Brain microvascular endothelial cell (primary cell): ENCODE data around the gene SMIM36.

Experiments used
- DNase-seq: peaks from one replicate; pipeline ENCODE4 v3.0.0-alpha.2; 2020
- H3K27ac ChIP-seq: fragments of 250-450 bp; sonication (Bioruptor Pico); 2 replicates; pipeline ENCODE4 v1.5.1; 2020; ENCODE audit warnings: mild to moderate bottlenecking, moderate library complexity
- H3K27me3 ChIP-seq: fragments of 250-450 bp; sonication (Bioruptor Pico); replicated peaks from 2 replicates; pipeline ENCODE4 v1.5.1; 2020; ENCODE audit warnings: mild to moderate bottlenecking
- H3K36me3 ChIP-seq: fragments of 250-450 bp; sonication (Bioruptor Pico); replicated peaks from 2 replicates; pipeline ENCODE4 v1.5.1; 2020; ENCODE audit warnings: mild to moderate bottlenecking
- H3K4me3 ChIP-seq: 2 replicates; pipeline ENCODE4 v1.5.1; 2011; ENCODE audit warnings: low read depth, mild to moderate bottlenecking, control low read depth, low read length, moderate library complexity
- in situ Hi-C: cut with HindIII; loops from 2 replicates; pipeline ENCODE4 v1.10.0; 2017; ENCODE audit warnings: low sequenced_read_pairs, low pct_ligation_motif_present
- TF ChIP-seq, protein P1 (sequence below): IDR thresholded peaks from 2 replicates; pipeline ENCODE4 v1.5.1; 2011; ENCODE audit warnings: low read depth, mild to moderate bottlenecking, moderate library complexity, low read length, control low read depth, inconsistent platforms; ENCODE audit errors: missing control alignments

Gene SMIM36

DNA sequence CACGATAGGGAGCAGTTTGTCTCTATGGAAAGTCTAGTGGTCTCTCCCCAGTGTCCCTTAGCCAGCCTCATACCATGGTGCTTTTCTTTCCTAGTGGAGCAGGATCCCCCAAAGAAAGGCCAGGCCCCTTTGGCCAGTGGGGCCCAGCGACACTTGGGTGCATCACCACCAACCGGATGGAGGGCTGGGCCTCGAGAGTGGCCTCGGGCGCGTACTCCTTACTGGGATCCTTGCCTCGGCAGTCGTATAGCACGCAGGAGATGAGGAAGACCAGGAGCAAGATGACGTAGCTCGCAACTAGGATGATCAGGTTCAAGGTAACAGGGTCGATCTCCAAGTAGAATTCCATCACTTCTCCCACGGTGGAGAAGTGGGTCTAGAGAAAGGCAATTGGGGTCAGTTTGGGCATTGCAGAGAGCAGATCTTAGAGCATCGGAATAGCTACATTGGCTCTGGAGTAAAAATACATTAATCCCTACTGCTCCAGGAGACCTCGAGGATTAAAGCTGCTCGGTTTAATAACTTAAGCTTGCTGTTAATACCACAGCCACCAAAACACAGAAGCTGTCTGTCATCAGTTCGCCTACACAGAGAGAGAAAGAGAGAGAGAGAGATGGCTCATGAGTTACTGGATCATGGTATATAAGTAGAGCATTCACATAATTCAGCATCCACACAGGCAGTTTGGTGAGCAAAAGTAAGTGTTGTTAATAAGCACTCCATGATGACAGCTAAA, at the start of gene SMIM36:
SMIM36 (minus strand) TSS at position 467 of the 736 bp plus-strand sequence.
- TF ChIP-seq, protein P1, sequence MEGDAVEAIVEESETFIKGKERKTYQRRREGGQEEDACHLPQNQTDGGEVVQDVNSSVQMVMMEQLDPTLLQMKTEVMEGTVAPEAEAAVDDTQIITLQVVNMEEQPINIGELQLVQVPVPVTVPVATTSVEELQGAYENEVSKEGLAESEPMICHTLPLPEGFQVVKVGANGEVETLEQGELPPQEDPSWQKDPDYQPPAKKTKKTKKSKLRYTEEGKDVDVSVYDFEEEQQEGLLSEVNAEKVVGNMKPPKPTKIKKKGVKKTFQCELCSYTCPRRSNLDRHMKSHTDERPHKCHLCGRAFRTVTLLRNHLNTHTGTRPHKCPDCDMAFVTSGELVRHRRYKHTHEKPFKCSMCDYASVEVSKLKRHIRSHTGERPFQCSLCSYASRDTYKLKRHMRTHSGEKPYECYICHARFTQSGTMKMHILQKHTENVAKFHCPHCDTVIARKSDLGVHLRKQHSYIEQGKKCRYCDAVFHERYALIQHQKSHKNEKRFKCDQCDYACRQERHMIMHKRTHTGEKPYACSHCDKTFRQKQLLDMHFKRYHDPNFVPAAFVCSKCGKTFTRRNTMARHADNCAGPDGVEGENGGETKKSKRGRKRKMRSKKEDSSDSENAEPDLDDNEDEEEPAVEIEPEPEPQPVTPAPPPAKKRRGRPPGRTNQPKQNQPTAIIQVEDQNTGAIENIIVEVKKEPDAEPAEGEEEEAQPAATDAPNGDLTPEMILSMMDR: no peak
- Histone ChIP-seq H3K36me3 (no peaks in the 10 kb centered on the region), H3K27ac (no peak within 1 kb of the TSS), H3K27me3 (no peaks in the 10 kb centered on the region), H3K4me3 (no peak within 1 kb of the TSS)
- DNase-seq: no peak
- in situ Hi-C loops: no loop called here

DNA sequence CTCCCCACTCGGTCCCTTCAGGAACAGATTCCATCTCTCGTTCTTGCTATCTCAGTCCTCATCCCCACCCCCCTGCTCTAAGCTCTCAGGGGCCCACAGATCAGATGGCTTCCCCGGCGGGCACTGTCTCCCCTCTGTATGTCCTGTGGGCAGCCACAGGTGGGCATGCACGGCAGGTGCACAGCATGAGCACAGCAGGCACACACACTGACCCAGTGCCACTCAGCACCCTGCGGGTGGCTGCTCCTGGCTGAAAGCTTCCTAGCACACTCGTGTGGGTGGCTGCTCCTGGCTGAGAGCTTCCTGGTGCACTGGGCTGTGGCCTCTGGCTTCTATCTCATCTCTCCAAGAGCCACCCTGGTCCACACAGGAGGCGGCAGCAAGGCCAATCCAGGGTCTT, 44.5 kb upstream of the SMIM36 start:
- TF ChIP-seq, protein P1: no peak

DNA sequence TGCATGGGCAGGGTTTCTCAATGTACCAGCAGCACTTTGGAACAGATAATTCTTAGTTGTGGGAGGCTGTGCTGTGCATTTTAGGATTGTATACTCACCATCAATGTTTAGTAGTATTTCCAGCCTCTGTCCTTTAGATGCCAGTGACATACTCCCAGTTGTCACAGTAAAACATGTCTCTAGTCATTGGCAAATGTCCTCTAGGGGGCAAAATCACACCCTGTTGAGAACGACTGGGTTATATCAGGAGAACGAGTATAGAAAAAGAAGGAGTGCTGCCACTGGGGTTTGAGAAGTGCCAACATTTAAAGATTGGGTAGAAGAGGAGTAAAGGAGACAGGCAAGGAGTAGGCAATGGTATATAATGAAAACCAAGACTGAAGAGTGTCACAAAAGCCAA, 37.9 kb upstream of the SMIM36 start:
- DNase-seq: peak; percentile 10
- H3K4me3 ChIP-seq: no peak overlapping the region
- no peaks in the 10 kb centered on the region for H3K36me3 ChIP-seq
- H3K27ac ChIP-seq: no peak overlapping the region
- in situ Hi-C loops: no loop called here
- TF ChIP-seq, protein P1: peak; percentile 40
- H3K27me3 ChIP-seq: no peaks in the 10 kb centered on the region

More for the DNA sequence above, 44.5 kb upstream of the SMIM36 start:
- Histone ChIP-seq H3K27ac (no peak overlapping the region), H3K36me3 (no peaks in the 10 kb centered on the region), H3K27me3 (no peaks in the 10 kb centered on the region), H3K4me3 (no peak overlapping the region)
- in situ Hi-C loops: no loop called here
- no peak for DNase-seq

DNA sequence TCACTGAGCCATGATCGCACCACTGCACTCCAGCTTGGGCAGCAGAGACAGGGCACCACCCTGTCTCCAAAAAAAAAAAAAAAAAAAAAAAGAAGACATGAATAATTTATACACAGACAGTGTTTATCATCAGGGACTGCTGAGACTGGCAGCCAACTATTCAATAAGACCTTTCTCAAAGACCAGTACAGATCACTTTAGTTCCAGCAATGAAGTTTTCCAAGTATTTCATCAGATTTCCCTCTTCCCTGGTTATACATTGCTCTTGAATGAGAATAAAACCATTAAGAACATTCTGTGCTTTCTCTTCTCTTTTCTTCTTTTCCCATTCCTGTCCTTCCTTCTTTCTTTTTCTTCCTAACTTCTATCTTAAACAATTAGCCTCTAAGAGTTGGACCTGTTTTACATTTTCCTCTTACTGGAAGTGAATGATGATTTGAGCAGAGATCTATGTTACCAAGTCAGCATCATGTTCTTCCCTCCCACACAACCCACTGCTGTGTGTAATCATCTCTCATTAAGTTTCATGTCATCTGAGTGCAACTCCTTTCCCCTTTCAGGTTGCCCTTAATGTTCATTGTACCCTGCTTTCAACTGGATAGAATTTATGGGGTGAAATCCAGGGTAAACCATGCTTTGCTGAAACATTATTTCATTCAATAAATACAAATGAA, 35.9 kb upstream of the SMIM36 start:
- H3K4me3 ChIP-seq: no peak overlapping the region
- TF ChIP-seq, protein P1: no peak
- no peaks in the 10 kb centered on the region for H3K36me3 ChIP-seq
- H3K27ac ChIP-seq: no peak overlapping the region
- in situ Hi-C loops: no loop called here
- no peak for DNase-seq
- no peaks in the 10 kb centered on the region for H3K27me3 ChIP-seq

DNA sequence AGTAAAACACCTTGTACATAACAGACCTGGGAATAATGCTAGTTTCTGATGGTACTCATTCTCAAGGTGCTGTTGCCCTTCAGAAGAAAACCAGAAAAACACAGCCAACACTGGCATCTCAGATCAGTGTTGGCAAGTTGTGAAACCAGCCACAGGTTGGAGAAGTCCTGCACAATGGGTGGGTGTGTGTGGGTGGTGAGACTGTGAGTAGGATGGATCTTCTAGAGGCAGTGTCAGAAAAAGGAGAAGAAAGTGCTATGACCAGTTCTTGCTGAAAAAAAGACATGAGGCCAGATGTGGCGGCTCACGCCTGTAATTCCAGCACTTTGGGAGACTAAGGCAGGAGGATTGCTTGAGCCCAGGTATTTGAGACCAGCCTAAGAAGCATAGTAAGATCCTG, 35.2 kb upstream of the SMIM36 start:
- Histone ChIP-seq H3K27ac (no peak overlapping the region), H3K27me3 (no peaks in the 10 kb centered on the region), H3K4me3 (no peak overlapping the region), H3K36me3 (no peaks in the 10 kb centered on the region)
- TF ChIP-seq, protein P1: no peak
- in situ Hi-C loops: no loop called here
- no peak for DNase-seq
